ENCODE results near the gene PRC1.

Gene PRC1

GRCh38 chr15:91027677-91028076 lies 33.3 kb upstream of the PRC1 start:
- no peak for TF ChIP-seq CTCF (IDR thresholded peaks at IDR 0.05; ENCODE audit: extremely low read depth, insufficient read depth, missing control alignments)
- in situ Hi-C loops (cut with MboI; ENCODE audit: low pct_unique_long_range_greater_than_20kb, low sequenced_read_pairs, unreplicated experiment), result no loop called here
- no peak for DNase-seq (ENCODE audit: low spot score)

- in situ Hi-C loops (cut with MboI; ENCODE audit: low pct_unique_long_range_greater_than_20kb, low sequenced_read_pairs, unreplicated experiment), result no loop called here
- TF ChIP-seq CTCF (IDR thresholded peaks at IDR 0.05; ENCODE audit: extremely low read depth, insufficient read depth, missing control alignments), result no peak
Observed at GRCh38 chr15:91023720-91024119, 29.4 kb upstream of the PRC1 start.

GRCh38 chr15:91022832-91023129 lies 28.4 kb upstream of the PRC1 start:
- in situ Hi-C loops (cut with MboI; ENCODE audit: low pct_unique_long_range_greater_than_20kb, low sequenced_read_pairs, unreplicated experiment), result no loop called here
- no peak for TF ChIP-seq CTCF (IDR thresholded peaks at IDR 0.05; ENCODE audit: extremely low read depth, insufficient read depth, missing control alignments)

More at GRCh38 chr15:91023720-91024119, 29.4 kb upstream of the PRC1 start:
- no peak for DNase-seq (ENCODE audit: low spot score)

GRCh38 chr15:91022075-91022831 lies 27.9 kb upstream of the PRC1 start, which contains the start of gene VPS33B:
Gene VPS33B (minus strand): TSS chr15:91022594. CDS start chr15:91022249, 345 bp downstream.
- in situ Hi-C loops (cut with MboI; ENCODE audit: low pct_unique_long_range_greater_than_20kb, low sequenced_read_pairs, unreplicated experiment), result no loop called here
- no peak for TF ChIP-seq CTCF (IDR thresholded peaks at IDR 0.05; ENCODE audit: extremely low read depth, insufficient read depth, missing control alignments)
- DNase-seq (ENCODE audit: low spot score), result peak; percentile 68

More at GRCh38 chr15:91022832-91023129, 28.4 kb upstream of the PRC1 start:
- no peak for DNase-seq (ENCODE audit: low spot score)

- TF ChIP-seq CTCF (IDR thresholded peaks at IDR 0.05; ENCODE audit: extremely low read depth, insufficient read depth, missing control alignments), result no peak
- no peak for DNase-seq (ENCODE audit: low spot score)
- in situ Hi-C loops (cut with MboI; ENCODE audit: low pct_unique_long_range_greater_than_20kb, low sequenced_read_pairs, unreplicated experiment), result no loop called here
Observed at GRCh38 chr15:91021516-91022074, 27.3 kb upstream of the PRC1 start.

GRCh38 chr15:91018158-91018557 lies 23.8 kb upstream of the PRC1 start:
- DNase-seq (ENCODE audit: low spot score), result no peak
- no peak for TF ChIP-seq CTCF (IDR thresholded peaks at IDR 0.05; ENCODE audit: extremely low read depth, insufficient read depth, missing control alignments)
- in situ Hi-C loops (cut with MboI; ENCODE audit: low pct_unique_long_range_greater_than_20kb, low sequenced_read_pairs, unreplicated experiment), result no loop called here

Data from GM13977 (cell line).